ENCODE measurements around the gene MUC6.

DNA sequence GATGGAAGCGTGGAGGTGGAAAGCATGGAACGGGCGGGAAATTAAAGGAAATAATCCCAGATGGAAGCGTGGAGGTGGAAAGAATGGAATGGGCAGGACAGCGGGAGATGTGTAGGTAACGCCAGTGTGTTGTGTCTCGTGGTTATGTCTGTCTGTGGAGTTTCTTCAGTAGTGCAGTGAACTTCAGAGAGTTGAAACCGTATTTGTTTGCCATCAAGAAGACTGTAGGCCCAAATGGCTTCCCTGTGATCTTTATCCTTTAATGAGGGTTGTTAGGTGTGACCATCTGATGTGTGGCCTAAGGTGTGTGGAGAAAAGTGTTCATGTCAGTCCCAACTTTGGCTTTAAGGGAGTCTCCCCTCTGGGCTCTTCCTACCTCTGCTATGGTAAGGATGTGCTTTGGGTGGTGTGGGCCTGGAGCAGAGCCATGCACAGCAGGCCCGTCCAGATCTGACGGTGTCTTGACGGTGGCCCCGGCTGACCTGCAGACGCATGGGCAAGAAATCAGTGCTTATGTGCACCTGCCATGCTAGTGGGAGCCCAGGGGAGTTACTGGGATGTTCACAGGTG lies 71.2 kb downstream of the MUC6 start:
- TF ChIP-seq, protein P1, sequence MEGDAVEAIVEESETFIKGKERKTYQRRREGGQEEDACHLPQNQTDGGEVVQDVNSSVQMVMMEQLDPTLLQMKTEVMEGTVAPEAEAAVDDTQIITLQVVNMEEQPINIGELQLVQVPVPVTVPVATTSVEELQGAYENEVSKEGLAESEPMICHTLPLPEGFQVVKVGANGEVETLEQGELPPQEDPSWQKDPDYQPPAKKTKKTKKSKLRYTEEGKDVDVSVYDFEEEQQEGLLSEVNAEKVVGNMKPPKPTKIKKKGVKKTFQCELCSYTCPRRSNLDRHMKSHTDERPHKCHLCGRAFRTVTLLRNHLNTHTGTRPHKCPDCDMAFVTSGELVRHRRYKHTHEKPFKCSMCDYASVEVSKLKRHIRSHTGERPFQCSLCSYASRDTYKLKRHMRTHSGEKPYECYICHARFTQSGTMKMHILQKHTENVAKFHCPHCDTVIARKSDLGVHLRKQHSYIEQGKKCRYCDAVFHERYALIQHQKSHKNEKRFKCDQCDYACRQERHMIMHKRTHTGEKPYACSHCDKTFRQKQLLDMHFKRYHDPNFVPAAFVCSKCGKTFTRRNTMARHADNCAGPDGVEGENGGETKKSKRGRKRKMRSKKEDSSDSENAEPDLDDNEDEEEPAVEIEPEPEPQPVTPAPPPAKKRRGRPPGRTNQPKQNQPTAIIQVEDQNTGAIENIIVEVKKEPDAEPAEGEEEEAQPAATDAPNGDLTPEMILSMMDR (IDR thresholded peaks at IDR 0.05): no peak
- no peak for TF ChIP-seq SIN3A (IDR thresholded peaks at IDR 0.05; ENCODE audit: borderline replicate concordance, insufficient read depth, low read depth, low read length)
